DOHH2 (cell line): Measurements from ENCODE around the gene KLRG1.

ENCODE experiments used
- EZH2phosphoT487 ChIP-seq: fragments of 200-600 bp; sonication (generic); IDR thresholded peaks from 2 replicates; pipeline ENCODE4 v1.6.1; 2017; ENCODE audit warnings: borderline replicate concordance, mild to moderate bottlenecking, antibody characterized with exemption, low read length, moderate library complexity, mixed read lengths
- TF ChIP-seq, protein P1 (sequence below): fragments of 200-600 bp; sonication (generic); IDR thresholded peaks from one replicate; pipeline ENCODE4 v1.5.1; 2014; ENCODE audit warnings: antibody characterized with exemption, mild to moderate bottlenecking, low read depth, low read length; ENCODE audit not compliant: poor library complexity, severe bottlenecking

DNA sequence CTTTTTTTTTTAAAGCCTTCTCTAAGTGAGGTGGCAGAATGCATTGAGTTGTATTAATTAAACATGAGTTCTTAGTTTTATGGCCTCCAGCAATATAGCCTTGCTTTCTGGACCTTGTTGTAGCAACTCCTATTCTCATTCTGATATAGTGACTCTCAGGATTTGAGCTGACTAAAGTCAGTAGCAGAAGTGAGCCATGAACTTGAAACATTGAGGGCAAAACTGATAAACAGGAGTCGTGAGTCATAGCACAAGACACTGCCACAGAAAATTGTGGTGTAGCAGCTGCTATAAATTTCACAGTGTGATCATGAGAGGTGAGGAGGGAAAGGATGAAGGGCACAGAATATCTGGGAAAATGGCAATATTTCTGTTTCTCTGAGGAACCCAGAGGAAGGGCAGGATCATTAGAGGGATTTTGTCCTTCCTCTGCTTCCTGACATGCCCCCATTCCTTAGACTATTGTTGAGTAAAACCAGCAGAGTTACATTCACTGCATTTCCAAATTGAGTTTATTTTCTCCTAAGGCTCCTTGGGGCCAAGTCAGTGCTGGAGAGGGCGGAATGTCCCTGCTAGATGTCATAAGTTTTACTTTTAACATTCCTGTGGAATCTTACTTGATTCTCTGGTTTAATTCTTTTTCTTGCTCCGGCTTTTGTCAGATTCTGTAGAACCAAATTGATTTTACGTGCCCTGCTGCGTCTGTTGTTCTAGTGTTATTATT lies 7.5 kb downstream of the KLRG1 start:
- TF ChIP-seq, protein P1, sequence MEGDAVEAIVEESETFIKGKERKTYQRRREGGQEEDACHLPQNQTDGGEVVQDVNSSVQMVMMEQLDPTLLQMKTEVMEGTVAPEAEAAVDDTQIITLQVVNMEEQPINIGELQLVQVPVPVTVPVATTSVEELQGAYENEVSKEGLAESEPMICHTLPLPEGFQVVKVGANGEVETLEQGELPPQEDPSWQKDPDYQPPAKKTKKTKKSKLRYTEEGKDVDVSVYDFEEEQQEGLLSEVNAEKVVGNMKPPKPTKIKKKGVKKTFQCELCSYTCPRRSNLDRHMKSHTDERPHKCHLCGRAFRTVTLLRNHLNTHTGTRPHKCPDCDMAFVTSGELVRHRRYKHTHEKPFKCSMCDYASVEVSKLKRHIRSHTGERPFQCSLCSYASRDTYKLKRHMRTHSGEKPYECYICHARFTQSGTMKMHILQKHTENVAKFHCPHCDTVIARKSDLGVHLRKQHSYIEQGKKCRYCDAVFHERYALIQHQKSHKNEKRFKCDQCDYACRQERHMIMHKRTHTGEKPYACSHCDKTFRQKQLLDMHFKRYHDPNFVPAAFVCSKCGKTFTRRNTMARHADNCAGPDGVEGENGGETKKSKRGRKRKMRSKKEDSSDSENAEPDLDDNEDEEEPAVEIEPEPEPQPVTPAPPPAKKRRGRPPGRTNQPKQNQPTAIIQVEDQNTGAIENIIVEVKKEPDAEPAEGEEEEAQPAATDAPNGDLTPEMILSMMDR: no peak
- TF ChIP-seq EZH2phosphoT487: no peak
